ENCODE data around the gene ADGRG2. TPM values are rescaled to one million over a fixed set of nuclear protein-coding genes. Genes with fewer than 3 reads are reported as not detected.

Gene ADGRG2
- total RNA-seq, 1 donor from 2014 or later = 0.15 TPM

DNA sequence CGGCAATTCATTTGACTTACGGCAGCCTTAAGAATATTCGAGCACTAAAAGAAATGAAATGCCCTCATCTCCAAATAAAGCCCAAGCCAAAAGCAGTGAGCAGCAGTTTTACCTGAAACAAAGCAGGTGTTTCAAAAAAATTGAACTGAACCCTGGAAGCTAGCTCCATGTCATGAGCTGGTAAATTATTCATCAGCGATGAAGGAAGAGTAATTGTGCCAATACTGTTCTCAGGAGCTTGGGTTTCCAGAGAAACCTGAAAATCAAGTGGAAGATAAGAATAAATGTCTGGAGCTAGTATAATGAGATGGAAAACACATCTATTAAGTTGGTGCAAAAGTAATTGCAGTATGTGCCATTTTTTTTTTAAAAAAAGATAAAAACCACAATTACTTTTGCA lies 114.4 kb downstream of the ADGRG2 start:
- H3K27me3 Mint-ChIP-seq (ENCODE audit: low read depth) = no peaks in the 10 kb centered on the region
- TF ChIP-seq, protein P1, sequence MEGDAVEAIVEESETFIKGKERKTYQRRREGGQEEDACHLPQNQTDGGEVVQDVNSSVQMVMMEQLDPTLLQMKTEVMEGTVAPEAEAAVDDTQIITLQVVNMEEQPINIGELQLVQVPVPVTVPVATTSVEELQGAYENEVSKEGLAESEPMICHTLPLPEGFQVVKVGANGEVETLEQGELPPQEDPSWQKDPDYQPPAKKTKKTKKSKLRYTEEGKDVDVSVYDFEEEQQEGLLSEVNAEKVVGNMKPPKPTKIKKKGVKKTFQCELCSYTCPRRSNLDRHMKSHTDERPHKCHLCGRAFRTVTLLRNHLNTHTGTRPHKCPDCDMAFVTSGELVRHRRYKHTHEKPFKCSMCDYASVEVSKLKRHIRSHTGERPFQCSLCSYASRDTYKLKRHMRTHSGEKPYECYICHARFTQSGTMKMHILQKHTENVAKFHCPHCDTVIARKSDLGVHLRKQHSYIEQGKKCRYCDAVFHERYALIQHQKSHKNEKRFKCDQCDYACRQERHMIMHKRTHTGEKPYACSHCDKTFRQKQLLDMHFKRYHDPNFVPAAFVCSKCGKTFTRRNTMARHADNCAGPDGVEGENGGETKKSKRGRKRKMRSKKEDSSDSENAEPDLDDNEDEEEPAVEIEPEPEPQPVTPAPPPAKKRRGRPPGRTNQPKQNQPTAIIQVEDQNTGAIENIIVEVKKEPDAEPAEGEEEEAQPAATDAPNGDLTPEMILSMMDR (IDR thresholded peaks at IDR 0.05) = no peak
- H3K4me1 Mint-ChIP-seq (ENCODE audit: low read depth) = no peaks in the 10 kb centered on the region
- DNase-seq (ENCODE audit: low spot score) = no peak
- no peak overlapping the region for H3K4me3 Mint-ChIP-seq (ENCODE audit: unreplicated experiment)
- H3K9me3 Mint-ChIP-seq (ENCODE audit: low read depth) = peaks cover 9% of the 10 kb centered on the region
- H3K36me3 Mint-ChIP-seq (ENCODE audit: low read depth) = no peaks in the 10 kb centered on the region
- no peak overlapping the region for H3K27ac Mint-ChIP-seq (ENCODE audit: unreplicated experiment)

DNA sequence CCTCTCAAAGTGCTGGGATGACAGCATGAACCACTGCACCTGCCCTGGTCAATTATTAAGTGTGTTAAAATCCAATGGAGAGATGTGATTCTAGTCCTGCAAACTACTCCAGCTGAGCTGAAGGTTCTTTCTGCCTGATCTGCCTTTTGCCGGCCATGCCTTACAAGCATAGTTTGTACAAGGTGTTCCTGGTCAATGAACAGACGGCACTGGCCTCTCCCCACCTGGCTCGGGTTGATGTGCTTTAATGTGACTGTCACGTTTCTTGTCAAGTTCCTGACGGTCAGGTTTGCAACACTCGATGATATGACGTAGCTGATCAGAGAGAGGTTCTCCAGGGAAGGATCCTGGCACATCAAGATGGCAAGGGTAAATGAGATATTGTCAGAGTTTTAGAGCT lies 115.3 kb downstream of the ADGRG2 start:
- H3K27me3 Mint-ChIP-seq (ENCODE audit: low read depth) = no peaks in the 10 kb centered on the region
- no peaks in the 10 kb centered on the region for H3K4me1 Mint-ChIP-seq (ENCODE audit: low read depth)
- H3K9me3 Mint-ChIP-seq (ENCODE audit: low read depth) = peaks cover 9% of the 10 kb centered on the region
- no peak for DNase-seq (ENCODE audit: low spot score)
- H3K36me3 Mint-ChIP-seq (ENCODE audit: low read depth) = no peaks in the 10 kb centered on the region
- H3K4me3 Mint-ChIP-seq (ENCODE audit: unreplicated experiment) = no peak overlapping the region
- H3K27ac Mint-ChIP-seq (ENCODE audit: unreplicated experiment) = no peak overlapping the region
- TF ChIP-seq, protein P1 (IDR thresholded peaks at IDR 0.05) = no peak

DNA sequence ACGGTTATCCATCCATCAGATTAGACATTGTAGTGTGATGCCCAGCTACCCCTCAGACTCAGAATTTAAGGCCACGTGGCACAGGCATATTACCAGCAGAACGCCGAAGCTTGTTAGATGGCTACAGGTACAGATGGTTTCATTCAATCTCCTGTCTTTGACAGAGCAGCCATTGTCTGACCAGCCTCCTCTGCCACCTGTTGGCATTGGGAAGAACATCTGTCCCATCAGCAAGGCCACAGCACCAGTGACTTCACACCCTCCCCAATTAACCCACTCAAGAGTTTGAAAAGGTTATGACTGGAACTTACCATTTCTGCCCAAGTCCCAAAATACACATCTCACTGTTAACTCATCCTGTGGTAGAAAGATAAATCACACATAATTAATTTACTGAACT lies 116.4 kb downstream of the ADGRG2 start:
- TF ChIP-seq, protein P1 (IDR thresholded peaks at IDR 0.05) = no peak
- no peaks in the 10 kb centered on the region for H3K4me1 Mint-ChIP-seq (ENCODE audit: low read depth)
- no peaks in the 10 kb centered on the region for H3K36me3 Mint-ChIP-seq (ENCODE audit: low read depth)
- DNase-seq (ENCODE audit: low spot score) = no peak
- no peak overlapping the region for H3K4me3 Mint-ChIP-seq (ENCODE audit: unreplicated experiment)
- peaks cover 9% of the 10 kb centered on the region for H3K9me3 Mint-ChIP-seq (ENCODE audit: low read depth)
- no peaks in the 10 kb centered on the region for H3K27me3 Mint-ChIP-seq (ENCODE audit: low read depth)
- no peak overlapping the region for H3K27ac Mint-ChIP-seq (ENCODE audit: unreplicated experiment)

DNA sequence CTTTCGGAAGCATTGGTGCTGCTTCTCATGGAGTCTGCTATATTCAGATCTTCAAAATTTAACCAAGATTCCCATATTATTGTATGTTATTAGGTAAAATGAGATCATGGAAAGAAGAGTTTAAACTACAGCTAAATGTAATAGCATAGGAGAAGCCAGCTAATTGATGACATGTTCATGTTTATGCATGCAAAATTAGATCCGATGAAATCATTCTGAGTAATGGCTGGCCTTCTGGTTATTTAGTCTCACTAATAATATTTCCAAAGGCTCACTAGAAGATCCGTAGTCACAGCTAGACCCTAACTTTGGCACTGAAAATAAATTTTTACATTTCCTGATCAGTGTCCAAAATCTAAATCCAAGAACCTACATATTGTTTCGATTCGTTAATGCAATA lies 118.5 kb downstream of the ADGRG2 start:
- Mint-ChIP-seq H3K27ac (ENCODE audit: unreplicated experiment) (no peak overlapping the region), H3K4me3 (ENCODE audit: unreplicated experiment) (no peak overlapping the region), H3K36me3 (ENCODE audit: low read depth) (no peaks in the 10 kb centered on the region), H3K27me3 (ENCODE audit: low read depth) (no peaks in the 10 kb centered on the region), H3K9me3 (ENCODE audit: low read depth) (peaks cover 3% of the 10 kb centered on the region), H3K4me1 (ENCODE audit: low read depth) (no peaks in the 10 kb centered on the region)
- DNase-seq (ENCODE audit: low spot score) = no peak
- TF ChIP-seq, protein P1 (IDR thresholded peaks at IDR 0.05) = no peak

DNA sequence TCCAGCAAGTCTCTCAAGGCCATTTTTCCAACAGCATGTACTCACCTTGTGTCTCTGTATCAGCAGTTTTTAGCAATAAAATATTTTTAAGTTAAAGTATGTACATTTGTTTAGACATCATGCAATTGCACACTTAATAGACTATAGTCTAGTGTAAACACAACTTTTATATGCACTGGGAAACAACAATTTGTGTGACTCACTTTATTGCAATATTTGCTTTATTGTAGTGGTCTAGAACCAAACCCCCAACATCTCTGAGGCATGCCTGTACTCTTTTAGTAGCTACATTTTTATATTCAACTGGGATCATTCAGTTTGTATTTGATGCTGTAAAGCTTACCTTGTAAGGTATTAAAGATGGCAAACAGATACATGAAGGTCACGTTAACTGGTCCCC lies 123.6 kb downstream of the ADGRG2 start:
- no peak overlapping the region for H3K27ac Mint-ChIP-seq (ENCODE audit: unreplicated experiment)
- H3K9me3 Mint-ChIP-seq (ENCODE audit: low read depth) = peaks cover 5% of the 10 kb centered on the region
- no peaks in the 10 kb centered on the region for H3K36me3 Mint-ChIP-seq (ENCODE audit: low read depth)
- H3K27me3 Mint-ChIP-seq (ENCODE audit: low read depth) = no peaks in the 10 kb centered on the region
- TF ChIP-seq, protein P1 (IDR thresholded peaks at IDR 0.05) = no peak
- DNase-seq (ENCODE audit: low spot score) = no peak
- peaks cover 33% of the 10 kb centered on the region for H3K4me1 Mint-ChIP-seq (ENCODE audit: low read depth)
- no peak overlapping the region for H3K4me3 Mint-ChIP-seq (ENCODE audit: unreplicated experiment)

Data from chondrocyte (in vitro differentiated cells).